ENCODE results near the gene ADORA2B. TPM values are rescaled to one million over a fixed set of nuclear protein-coding genes. Genes with fewer than 3 reads are reported as not detected.

Gene ADORA2B
- total RNA-seq, 4 donors from 2014 or later = 41.4 to 68.9 (median 52.0) TPM

DNA sequence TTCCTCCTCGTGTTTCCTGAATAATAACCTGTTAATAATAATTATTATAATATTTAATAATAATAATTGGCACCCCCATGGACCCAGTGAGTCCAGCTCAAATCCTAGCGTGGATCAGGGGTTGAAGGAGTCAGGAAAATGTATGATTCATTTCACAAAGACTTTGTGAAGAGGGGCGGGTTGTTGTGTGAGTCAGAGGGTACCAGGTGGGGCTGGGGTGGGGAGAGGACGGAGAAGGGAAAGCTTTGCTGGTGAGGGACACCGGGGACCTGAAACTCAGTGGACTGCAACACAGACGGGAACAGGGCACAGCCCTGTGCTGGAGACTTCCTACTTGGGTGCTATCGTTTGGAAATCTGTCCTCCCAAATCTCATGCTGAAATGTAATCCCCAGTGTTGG lies 3.1 kb upstream of the ADORA2B start:
- Histone ChIP-seq H3K4me3 (no peak overlapping the region), H3K27ac (no peak overlapping the region), H3K4me1 (peaks cover 0 to 24% (median 23%) of the 10 kb centered on the region in 4 donors), H3K36me3 (no peaks in the 10 kb centered on the region), H3K9me3 (no peaks in the 10 kb centered on the region), H3K27me3 (peaks cover 10% of the 10 kb centered on the region)
- intact Hi-C loops (cut with DNase I; ENCODE audit: low total_unique reads) = no loop called here
- in situ Hi-C loops (cut with MboI; ENCODE audit: low pct_ligation_motif_present in 1 of 4, low pct_unique_long_range_greater_than_20kb in 1 of 4, low sequenced_read_pairs in 3 of 4) = loop anchor here in 3 of 4 donors (10.0 to 25.0 kb wide), 2 partner anchors 53 to 104 kb away; partner anchors contain the start of genes TTC19 (in 2 of the 3) and ZSWIM7 (in 2 of the 3)
- no peak for TF ChIP-seq EP300 (IDR thresholded peaks at IDR 0.05; ENCODE audit: low read depth)
- TF ChIP-seq POLR2AphosphoS5 (IDR thresholded peaks at IDR 0.05) = no peak
- TF ChIP-seq, protein P1, sequence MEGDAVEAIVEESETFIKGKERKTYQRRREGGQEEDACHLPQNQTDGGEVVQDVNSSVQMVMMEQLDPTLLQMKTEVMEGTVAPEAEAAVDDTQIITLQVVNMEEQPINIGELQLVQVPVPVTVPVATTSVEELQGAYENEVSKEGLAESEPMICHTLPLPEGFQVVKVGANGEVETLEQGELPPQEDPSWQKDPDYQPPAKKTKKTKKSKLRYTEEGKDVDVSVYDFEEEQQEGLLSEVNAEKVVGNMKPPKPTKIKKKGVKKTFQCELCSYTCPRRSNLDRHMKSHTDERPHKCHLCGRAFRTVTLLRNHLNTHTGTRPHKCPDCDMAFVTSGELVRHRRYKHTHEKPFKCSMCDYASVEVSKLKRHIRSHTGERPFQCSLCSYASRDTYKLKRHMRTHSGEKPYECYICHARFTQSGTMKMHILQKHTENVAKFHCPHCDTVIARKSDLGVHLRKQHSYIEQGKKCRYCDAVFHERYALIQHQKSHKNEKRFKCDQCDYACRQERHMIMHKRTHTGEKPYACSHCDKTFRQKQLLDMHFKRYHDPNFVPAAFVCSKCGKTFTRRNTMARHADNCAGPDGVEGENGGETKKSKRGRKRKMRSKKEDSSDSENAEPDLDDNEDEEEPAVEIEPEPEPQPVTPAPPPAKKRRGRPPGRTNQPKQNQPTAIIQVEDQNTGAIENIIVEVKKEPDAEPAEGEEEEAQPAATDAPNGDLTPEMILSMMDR (IDR thresholded peaks at IDR 0.05) = no peak
- TF ChIP-seq POLR2A (IDR thresholded peaks at IDR 0.05) = no peak
- WGBS, 2 donors (ENCODE audit: low coverage in 1 of 2) = 78 to 96% methylated on average over 4 to 7 of the region's 7 CpGs
- DNase-seq = no peak

DNA sequence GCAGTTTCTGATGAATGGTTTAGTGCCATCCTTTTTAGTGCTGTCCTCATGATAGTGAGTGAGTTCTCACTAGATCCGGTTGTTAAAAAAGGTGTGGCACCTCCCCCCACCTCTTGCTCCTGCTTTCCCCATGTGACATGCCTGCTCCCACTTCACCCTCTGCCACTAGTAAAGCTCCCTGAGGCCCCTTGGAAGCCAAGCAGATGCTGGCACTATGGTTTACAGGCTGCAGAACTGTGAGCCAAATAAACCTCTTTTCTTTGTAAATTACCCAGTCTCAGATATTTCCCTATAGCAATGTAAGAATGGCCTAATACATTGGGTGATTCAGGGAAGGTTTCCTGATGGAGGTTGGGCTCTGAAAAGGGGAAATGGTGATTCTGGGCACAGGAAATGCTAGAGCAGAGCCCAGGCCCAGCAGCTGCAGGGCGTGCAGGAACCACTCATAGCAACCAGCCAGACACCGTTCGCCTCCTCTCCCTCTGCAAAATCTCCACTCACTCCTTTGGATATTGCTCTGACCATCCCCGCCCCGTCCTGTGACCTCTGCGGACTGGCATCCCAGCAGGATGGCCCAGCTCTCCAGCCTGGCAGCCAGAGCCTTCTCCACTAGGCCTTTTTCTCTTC lies 2.6 kb upstream of the ADORA2B start:
- in situ Hi-C loops (cut with MboI; ENCODE audit: low pct_ligation_motif_present in 1 of 4, low pct_unique_long_range_greater_than_20kb in 1 of 4, low sequenced_read_pairs in 3 of 4) = loop anchor here in 3 of 4 donors (10.0 to 25.0 kb wide), 2 partner anchors 52 to 105 kb away; partner anchors contain the start of genes TTC19 (in 2 of the 3) and ZSWIM7 (in 2 of the 3)
- Histone ChIP-seq H3K4me3 (no peak overlapping the region), H3K27ac (no peak overlapping the region), H3K9me3 (no peaks in the 10 kb centered on the region), H3K27me3 (peaks cover 10% of the 10 kb centered on the region), H3K36me3 (no peaks in the 10 kb centered on the region), H3K4me1 (peaks cover 0 to 30% (median 28%) of the 10 kb centered on the region in 4 donors)
- no peak for TF ChIP-seq POLR2A (IDR thresholded peaks at IDR 0.05)
- no peak for TF ChIP-seq EP300 (IDR thresholded peaks at IDR 0.05; ENCODE audit: low read depth)
- TF ChIP-seq, protein P1 (IDR thresholded peaks at IDR 0.05) = no peak
- TF ChIP-seq POLR2AphosphoS5 (IDR thresholded peaks at IDR 0.05) = no peak
- DNase-seq = no peak
- intact Hi-C loops (cut with DNase I; ENCODE audit: low total_unique reads) = no loop called here
- 80 to 92% methylated on average over 1 to 7 of the region's 7 CpGs for WGBS, 2 donors (ENCODE audit: low coverage in 1 of 2)

DNA sequence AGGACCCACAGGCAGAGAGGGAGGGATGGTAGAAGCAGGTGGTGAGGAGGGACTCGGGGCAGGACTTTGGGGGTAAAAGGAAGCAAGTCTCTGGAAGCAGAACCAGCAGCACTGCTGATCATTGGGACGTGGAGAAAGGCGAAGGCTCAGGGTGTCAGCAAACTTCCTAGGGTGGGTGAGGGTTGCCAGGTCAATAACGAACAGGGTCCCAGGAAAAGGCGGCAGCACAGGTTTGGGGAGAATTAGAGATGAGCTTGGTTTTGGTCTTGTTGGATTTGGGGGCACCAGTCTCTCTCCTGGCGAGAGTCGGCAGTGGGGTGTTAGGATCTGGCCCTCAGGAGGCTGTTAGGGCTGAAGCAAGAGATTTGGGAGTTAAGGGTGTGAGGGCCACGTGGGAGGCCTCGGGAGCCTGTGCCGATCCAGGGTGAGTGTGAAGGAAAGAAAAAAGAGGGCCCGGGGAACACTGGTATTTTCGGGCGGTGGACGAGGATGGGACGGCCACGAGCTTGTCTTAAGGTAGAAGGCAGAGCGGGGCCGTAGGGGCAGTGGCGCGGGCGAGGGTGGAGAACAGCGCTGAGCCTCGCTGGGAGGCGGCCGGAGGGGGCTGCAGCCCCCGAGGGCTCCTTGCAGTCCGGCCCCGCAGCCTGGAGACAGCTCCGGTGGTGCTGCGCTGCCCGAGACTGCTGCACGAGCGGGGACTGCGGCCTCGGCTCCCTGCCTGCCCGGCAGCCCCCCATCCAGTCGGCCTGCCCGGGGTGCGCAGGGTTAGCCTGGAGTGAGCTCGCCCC lies 765 bp upstream of the ADORA2B start:
- WGBS, 2 donors (ENCODE audit: low coverage in 1 of 2) = 29 to 68% methylated on average over 10 to 28 of the region's 40 CpGs
- peak overlapping the region; percentile 87 to 89 (median 89) for H3K27ac ChIP-seq
- DNase-seq = no peak

More for the DNA sequence above, 765 bp upstream of the ADORA2B start:
- intact Hi-C loops (cut with DNase I; ENCODE audit: low total_unique reads) = no loop called here
- Histone ChIP-seq H3K36me3 (no peaks in the 10 kb centered on the region), H3K27me3 (peaks cover 10% of the 10 kb centered on the region), H3K4me3 (peak overlapping the region; percentile 35 to 76 (median 60)), H3K9me3 (no peaks in the 10 kb centered on the region), H3K4me1 (peaks cover 0 to 45% (median 44%) of the 10 kb centered on the region in 4 donors)
- TF ChIP-seq EP300 (IDR thresholded peaks at IDR 0.05; ENCODE audit: low read depth) = no peak
- no peak for TF ChIP-seq POLR2A (IDR thresholded peaks at IDR 0.05)
- TF ChIP-seq POLR2AphosphoS5 (IDR thresholded peaks at IDR 0.05) = no peak
- TF ChIP-seq, protein P1 (IDR thresholded peaks at IDR 0.05) = no peak
- in situ Hi-C loops (cut with MboI; ENCODE audit: low pct_ligation_motif_present in 1 of 4, low pct_unique_long_range_greater_than_20kb in 1 of 4, low sequenced_read_pairs in 3 of 4) = loop anchor here in 3 of 4 donors (10.0 to 25.0 kb wide), 2 partner anchors 51 to 107 kb away; partner anchors contain the start of genes TTC19 (in 2 of the 3) and ZSWIM7 (in 2 of the 3)
